GM18520 (cell line): ENCODE data around the gene ECM2.

Source experiments
- ATAC-seq: cut with Tn5 transposase; IDR thresholded peaks from one replicate; pipeline ENCODE4 v1.9.1; 2021; ENCODE audit not compliant: unreplicated experiment

ECM2 gene

DNA sequence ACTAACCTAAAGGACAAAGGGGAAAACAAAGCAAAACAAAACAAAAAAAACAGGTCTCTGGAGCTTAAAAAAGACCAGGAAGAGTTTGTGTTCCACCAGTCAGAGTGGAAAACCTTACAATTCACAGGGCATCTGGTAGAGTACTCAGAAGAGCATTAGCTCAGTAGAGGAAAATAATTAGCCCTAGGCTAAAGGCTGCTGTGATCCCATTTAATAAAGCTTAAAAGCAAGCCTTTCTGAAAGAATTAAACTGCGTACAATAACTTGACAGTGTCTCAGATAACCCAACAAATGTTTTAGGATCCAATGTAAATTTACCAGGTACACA, 7.3 kb downstream of the ECM2 start:
- ATAC-seq = no peak

DNA sequence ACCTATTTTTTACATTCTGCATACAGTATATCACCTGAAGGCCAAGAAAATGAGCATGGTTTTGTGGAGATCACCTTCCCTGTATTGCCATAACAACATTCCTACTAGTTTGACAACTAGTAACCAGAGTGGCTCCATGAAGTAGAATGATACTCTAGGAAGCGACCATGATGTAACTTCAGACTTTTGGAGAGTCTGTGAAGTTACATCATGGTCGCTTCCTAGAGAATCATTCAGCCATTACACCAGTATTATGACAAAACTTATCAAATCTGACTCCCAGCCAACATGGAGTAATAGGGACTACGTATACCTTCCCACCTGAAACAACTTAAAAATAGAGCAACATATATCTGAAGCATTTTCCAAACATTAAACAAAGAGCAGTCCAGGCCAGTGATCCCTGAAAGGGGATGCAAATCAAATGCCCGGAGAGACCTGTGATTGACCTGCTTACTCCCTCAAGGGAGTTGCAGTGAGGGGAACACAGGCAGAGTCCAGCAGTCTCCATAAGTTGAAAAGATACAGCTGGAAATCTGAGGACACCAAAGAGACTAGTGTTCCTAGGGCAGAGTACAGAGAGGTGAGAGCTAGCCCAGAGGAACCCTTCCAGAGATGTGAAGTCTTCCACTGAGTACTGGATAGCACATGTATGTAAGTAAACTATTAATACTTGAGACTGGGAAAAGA, 7.8 kb downstream of the ECM2 start:
- no peak for ATAC-seq

DNA sequence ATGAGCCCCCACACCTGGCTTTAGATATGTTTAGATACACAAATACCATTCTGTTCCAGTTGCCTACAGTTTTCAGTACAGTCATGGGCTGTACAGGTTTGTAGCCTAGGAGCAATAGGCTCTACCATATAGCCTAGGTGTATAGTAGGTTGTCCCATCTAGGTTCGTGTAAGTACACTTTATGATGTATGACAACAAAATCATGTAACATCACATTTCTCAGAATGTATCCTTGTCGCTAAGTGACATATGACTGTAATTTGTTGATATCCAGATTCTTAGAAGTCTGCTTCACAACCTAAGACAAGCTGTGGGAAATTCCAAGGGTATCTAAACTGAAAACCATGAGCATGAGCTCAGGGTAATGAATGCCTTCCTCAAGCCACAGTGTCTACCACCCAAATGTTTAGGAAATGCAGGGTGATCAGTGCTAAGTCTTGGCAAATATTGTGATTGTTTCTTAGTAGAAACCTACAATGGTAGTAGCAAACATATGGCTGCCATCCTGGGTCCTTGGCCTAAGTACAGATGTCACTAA, 8.4 kb downstream of the ECM2 start:
- ATAC-seq = no peak

DNA sequence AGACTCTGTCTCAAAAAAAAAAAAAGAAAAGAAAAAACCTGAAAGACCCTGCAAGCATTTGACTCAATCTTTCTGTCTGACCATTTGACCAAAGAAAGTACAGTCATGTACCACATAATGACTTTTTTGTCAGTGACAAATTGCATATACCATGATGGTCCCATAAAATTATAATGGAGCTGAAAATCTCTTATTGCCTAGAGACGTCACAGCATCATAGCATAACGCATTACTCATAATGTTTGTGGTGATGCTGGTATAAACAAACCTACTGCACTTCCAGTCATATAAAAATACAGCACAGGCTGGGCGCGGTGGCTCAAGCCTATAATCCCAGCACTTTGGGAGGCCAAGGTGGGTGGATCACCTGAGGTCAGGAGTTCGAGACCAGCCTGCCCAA, 10.5 kb downstream of the ECM2 start:
- no peak for ATAC-seq

GRCh38 chr9:92524881-92525280, 10.9 kb downstream of the ECM2 start:
- no peak for ATAC-seq

DNA sequence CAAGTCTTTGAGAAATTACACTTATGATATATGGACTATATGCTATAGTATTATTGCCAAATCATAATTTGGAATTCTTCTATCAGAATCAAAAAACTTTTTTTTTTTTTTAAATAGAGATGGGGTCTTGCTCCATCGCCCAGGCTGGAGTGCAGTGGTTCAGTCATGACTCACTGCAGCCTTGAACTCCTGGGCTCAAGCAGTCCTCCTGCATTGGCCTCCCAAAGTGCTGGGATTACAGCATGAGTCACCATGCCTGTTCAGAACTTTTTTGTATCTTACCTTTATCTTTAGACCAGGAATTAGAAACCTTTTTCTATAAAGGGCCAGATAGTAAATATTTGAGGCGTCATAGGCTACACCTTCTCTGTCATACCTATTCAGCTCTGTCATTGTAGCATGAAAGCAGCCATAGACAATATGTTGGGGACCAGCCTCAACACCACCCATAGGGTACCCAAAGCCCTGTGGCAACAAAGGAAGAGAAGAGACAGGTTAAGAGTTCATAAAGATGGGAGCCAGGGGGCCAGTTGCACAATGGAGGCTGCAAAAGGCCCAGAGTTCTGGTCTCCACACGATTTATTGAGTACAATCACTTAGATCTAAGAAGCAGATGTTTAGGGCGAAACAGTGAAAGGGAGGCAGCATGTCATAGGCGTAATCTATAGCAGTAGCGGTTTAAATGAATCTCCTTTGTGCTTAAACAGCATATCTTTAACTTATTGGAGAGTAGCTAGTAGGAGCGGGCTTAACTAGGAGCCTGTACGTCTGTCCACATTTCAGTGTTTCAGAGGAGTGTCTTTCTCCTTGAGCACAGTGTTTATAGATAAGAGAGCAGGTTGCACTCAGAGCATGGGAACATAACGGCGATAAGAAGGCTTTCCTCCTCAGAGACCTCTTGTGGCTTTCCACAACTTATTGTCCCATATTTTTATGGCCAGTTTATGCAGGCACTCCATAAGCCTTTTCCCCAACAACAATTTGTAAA, 12.5 kb downstream of the ECM2 start:
- ATAC-seq = no peak

DNA sequence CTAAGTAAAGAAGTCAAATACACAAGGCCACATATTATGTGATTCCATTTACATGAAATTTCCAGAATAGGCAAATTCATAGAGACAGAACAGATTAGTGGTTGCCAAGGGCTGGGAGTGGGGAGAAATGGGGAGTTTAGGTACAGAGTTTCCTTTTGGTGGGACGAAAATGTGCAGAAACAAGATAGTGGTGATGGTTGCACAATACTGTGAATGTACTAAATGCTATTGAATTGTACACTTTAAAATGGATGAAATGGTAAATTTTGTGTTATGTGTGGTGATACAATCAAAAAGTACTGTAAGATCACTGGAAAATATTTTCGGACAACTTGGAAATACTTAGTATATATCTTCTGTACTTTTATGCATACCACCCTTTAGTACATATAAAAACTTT, 15.0 kb downstream of the ECM2 start:
- no peak for ATAC-seq

DNA sequence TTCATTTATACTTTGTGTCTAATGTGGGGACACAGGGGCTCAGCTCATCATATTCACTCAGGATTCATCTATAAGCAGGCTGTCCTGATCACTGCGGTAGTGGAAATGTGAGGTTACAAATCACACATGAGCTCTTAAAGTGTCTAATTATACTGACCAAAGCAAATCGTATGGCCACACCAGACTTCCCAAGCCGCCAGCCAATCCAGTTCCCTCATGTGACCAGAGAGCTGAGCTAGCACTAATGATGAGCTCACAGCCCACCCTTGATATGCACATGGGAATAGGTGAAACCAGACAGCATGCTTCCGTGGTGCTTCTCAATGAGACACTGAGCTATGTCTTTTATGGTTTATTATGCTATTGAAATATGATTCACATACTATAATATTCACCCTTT, 17.6 kb downstream of the ECM2 start:
- no peak for ATAC-seq

GRCh38 chr9:92517046-92517445, 18.7 kb downstream of the ECM2 start:
- ATAC-seq = no peak

- no peak for ATAC-seq
Observed at GRCh38 chr9:92516521-92516920, 19.3 kb downstream of the ECM2 start.

DNA sequence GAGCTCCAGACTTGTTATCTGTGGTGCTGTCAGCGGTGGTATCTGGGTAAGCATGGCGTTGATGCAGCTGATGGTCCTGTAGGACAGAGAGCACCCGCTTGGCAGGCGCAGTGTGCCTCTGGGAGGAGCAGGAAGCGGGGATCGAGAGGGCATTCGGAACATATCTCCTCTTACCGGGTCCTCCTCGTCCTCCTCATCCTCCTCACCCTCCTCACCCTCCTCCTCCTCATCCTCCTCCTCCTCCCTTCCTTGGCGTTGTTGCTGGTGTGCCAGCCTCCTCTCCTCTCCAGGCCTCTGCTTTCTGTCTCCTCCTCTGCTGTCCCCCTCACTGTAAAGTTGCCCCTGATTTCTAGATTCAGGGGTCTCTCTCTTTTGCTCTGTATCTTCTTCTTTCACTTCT, 21.2 kb downstream of the ECM2 start:
- no peak for ATAC-seq

DNA sequence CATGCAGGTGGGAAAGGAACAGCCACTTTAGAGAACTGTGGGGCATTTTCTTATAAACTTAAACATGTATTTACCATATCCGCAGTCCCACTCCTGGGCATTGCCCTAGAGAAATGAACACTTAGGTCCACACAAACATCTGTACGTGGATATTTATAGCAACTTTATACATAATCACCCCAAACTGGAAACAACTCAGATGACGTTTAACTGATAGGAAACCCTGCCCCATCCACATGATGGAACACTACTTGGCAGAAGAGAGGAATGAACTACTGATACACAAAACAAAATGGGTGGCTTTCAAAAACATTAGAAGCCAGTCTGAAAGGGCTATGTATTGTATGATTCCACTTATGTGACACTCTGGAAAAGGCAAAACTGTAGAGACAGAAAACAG, 22.4 kb downstream of the ECM2 start:
- ATAC-seq = no peak

DNA sequence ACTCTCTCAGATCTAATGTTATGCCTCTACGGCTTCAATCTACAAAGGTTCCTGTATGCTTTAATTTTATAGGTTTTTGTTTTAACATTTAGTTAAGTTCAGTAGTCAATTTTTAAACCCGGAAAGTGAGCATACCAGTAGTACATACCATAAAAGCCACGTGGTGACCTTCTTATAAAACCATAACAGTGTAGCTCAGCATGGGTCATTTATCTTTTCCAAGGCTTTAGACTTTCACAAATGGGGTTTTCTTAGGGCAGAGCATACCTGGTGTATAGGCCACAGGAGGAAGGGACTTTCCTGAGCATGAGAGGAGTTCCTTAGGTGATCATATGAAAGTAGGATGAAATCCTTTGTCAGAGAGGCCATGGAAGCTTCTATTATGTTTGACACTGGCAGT, 23.2 kb downstream of the ECM2 start:
- no peak for ATAC-seq

DNA sequence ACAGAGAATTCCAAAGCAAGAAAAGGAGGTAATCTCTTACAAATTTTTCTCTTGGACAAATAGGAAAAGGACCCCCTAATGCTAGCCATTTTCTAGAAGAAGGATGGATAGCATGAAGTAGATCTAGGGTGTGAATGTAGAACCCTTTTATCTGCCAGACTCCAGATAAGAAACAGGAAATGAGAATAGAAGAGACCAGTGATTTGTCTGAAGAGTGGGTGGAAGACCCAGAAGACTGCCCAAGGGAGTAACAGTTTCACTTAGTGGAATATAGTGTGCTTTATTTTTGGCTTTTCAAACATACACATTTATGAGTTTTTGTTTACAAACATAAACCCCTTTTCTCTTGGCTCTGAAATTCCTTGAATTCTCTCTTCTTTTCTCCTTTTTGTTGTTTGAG, 25.0 kb downstream of the ECM2 start:
- ATAC-seq = no peak

GRCh38 chr9:92509050-92509449, 26.7 kb downstream of the ECM2 start:
- ATAC-seq = no peak

GRCh38 chr9:92508018-92508820, 27.6 kb downstream of the ECM2 start:
- ATAC-seq = no peak

DNA sequence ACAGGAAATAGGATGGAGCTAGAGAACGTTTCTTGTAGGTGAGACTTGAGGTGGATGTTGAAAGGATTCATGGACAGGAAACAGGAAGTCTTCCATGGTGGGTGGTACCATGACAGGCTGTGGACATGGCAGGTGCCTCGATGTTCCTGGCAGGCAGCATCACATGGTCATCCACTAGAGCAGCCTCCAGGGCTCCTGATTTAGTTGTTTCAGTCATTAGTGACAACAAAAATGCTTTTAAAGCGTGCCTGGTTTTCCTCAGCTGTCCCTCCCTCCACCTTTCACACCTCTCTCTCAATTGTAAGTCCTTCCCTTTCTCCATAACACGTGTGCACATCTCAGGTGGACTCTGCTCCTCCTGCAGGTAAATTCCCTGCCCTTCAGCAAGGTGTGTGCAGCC, 28.3 kb downstream of the ECM2 start:
- no peak for ATAC-seq

GRCh38 chr9:92507005-92507404, 28.8 kb downstream of the ECM2 start:
- ATAC-seq = no peak

GRCh38 chr9:92506184-92506857, 29.5 kb downstream of the ECM2 start:
- ATAC-seq = no peak

DNA sequence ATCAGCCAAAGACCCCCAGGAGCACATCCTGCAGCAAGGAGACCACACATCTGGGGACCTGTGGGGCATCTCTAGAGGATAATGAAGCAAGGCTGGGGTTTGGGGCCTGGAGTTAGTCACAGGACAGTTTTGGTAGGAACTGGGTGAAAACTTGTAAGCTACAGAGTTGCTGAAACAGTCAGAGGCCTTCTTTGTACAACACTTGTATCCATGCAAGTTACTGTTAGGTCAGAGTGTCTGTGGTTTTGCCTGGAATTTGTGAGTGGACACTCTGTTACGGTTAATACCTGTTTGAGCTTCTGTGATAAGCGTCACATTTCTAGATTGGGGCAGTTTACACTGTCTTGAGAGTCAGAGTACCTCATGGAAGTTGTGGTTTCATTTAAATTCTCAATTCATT, 30.9 kb downstream of the ECM2 start:
- no peak for ATAC-seq

- no peak for ATAC-seq
Observed at GRCh38 chr9:92503156-92503555, 32.6 kb downstream of the ECM2 start.
